ENCODE data around the gene TICAM1. TPM values are rescaled to one million over a fixed set of nuclear protein-coding genes. Genes with fewer than 3 reads are reported as not detected.
A peak's percentile ranks its signal among the peaks of the same experiment; 100 is the strongest.

The TICAM1 gene
- total RNA-seq, 1 experiment from 2014 or later, result 0.74 TPM

DNA sequence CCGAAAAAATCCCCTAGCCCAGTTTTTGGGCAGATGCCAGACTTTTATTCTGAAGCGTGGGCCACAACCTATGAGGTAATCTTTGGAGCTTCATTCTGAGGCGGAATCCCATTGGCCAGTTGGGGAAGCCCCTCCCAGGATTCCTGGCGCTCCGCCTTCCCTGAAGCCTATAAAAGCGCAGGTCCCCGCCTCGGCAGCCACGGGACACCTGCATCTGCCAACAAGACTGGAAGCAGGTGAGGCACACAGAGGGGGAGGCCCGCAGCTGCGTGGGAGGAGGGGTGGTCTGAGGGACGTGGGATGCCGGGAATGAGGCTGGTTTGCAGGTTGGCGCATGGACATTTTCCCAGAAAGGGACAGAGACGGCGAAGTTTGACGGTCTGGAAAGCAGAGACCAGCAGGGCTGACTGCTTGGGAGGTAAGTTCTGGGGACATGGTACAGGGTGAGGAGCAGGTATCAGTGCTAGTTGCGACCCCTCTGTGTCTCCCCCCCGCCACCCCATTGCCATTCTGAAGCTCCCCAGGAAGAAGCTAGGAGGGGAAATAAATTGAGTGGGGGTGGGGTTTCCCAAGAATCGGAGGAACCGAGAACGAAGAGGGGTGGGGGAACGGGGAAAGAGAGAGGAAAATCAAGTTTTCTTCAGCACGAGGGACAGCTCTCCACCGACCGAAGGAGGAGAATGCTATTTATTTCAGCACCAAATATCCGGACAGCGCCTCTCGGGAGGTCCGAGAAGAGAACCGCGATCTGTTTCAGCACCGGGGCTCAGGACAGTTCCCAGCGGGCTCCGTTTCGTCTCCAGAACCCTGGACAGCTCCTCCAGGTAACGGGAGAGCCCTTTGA is 62.4 kb downstream of the TICAM1 start:
- peak; percentile 82 for DNase-seq (ENCODE audit: low read depth)

Other genes with a start within 250 kb of the TICAM1 start
- gene TNFAIP8L1, start 192.2 kb downstream of the TICAM1 start, total RNA-seq (2014; rRNA removed; shearing (Covaris generic)), result 6.5 and 6.8 TPM in 2 replicates
- gene MYDGF, start 161.4 kb downstream of the TICAM1 start, total RNA-seq (2014; rRNA removed; shearing (Covaris generic)), result 154 and 171 TPM in 2 replicates
- gene DPP9, start 107.9 kb downstream of the TICAM1 start, total RNA-seq (2014; rRNA removed; shearing (Covaris generic)), result 77.1 and 109 TPM in 2 replicates
- gene FEM1A, start 40.0 kb downstream of the TICAM1 start, total RNA-seq (2014; rRNA removed; shearing (Covaris generic)), result 13.5 and 14.0 TPM in 2 replicates
- gene PLIN3, start 36.0 kb upstream of the TICAM1 start, total RNA-seq (2014; rRNA removed; shearing (Covaris generic)), result 102 and 114 TPM in 2 replicates
- gene ARRDC5, start 71.2 kb upstream of the TICAM1 start, total RNA-seq (2014; rRNA removed; shearing (Covaris generic)), result not detected in 2 replicates
- gene UHRF1, start 77.8 kb upstream of the TICAM1 start, total RNA-seq (2014; rRNA removed; shearing (Covaris generic)), result 32.4 and 34.6 TPM in 2 replicates
- gene KDM4B, start 137.4 kb upstream of the TICAM1 start, total RNA-seq (2014; rRNA removed; shearing (Covaris generic)), result 2.1 and 4.2 TPM in 2 replicates

All from Daoy (cell line).